ENCODE measurements around the gene DCLK1.

DNA sequence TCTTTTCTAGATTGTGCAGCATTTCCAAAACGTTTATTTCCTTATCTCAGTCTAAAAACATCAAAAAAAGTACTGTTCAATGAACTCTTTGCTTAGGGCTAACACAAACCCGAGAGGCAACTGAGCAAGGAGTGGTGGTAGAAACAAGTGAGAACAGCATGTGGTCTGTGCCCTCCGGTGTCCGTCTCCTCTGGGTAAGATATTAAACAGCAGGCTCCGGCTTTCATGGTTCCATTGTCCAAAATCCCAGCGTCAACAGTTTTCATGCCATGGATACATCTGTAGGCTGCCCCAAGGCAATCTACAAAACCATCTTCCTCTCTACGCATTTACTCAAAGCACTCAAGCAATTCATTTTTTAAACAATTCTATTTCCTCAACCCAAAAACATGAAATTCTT, 22.8 kb downstream of the DCLK1 start:
- TF ChIP-seq, protein P1, sequence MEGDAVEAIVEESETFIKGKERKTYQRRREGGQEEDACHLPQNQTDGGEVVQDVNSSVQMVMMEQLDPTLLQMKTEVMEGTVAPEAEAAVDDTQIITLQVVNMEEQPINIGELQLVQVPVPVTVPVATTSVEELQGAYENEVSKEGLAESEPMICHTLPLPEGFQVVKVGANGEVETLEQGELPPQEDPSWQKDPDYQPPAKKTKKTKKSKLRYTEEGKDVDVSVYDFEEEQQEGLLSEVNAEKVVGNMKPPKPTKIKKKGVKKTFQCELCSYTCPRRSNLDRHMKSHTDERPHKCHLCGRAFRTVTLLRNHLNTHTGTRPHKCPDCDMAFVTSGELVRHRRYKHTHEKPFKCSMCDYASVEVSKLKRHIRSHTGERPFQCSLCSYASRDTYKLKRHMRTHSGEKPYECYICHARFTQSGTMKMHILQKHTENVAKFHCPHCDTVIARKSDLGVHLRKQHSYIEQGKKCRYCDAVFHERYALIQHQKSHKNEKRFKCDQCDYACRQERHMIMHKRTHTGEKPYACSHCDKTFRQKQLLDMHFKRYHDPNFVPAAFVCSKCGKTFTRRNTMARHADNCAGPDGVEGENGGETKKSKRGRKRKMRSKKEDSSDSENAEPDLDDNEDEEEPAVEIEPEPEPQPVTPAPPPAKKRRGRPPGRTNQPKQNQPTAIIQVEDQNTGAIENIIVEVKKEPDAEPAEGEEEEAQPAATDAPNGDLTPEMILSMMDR (IDR thresholded peaks at IDR 0.05; ENCODE audit: poor library complexity): no peak
- no peak for TF ChIP-seq EZH2 (IDR thresholded peaks at IDR 0.05; ENCODE audit: borderline replicate concordance)

All from hepatocyte (in vitro differentiated cells).